Neutrophil (primary cell): ENCODE results near the gene TNNI3K.

Source experiments
- H3K27ac ChIP-seq: fragments of 200-600 bp; sonication (generic); 2 replicates; pipeline ENCODE4 v1.5.1; 2016; ENCODE audit warnings: mild to moderate bottlenecking, moderate library complexity
- H3K27me3 ChIP-seq: fragments of 200-600 bp; sonication (generic); 2 replicates; pipeline ENCODE4 v1.6.0; 2016; ENCODE audit warnings: mild to moderate bottlenecking
- H3K36me3 ChIP-seq: fragments of 200-600 bp; sonication (generic); 2 replicates; pipeline ENCODE4 v1.5.1; 2017
- H3K4me1 ChIP-seq, 2 experiments: fragments of 200-600 bp in 1 of 2; sonication (generic) in 1 of 2; 1 replicate in 1 of 2; 2 replicates in 1 of 2; pipeline versions ENCODE4 v1.5.1 to v1.6.1; 2013 to 2016; ENCODE audit warnings: low read depth in 1 of 2, low read length in 1 of 2, mild to moderate bottlenecking in 1 of 2, moderate library complexity in 1 of 2; ENCODE audit not compliant: control insufficient read depth in 1 of 2, insufficient read depth in 1 of 2
- H3K4me3 ChIP-seq, 2 experiments: fragments of 200-600 bp in 1 of 2; sonication (generic) in 1 of 2; 1 replicate in 1 of 2; 2 replicates in 1 of 2; pipeline ENCODE4 v1.5.1; 2013 to 2016; ENCODE audit warnings: low read depth in 1 of 2, low read length in 1 of 2, mild to moderate bottlenecking in 1 of 2, moderate library complexity in 1 of 2
- H3K9me3 ChIP-seq: fragments of 200-600 bp; sonication (generic); 2 replicates; pipeline ENCODE4 v1.5.1; 2016
- CTCF ChIP-seq: fragments of 200-600 bp; sonication (generic); IDR thresholded peaks from 2 replicates; pipeline ENCODE4 v1.5.1; 2016; ENCODE audit warnings: antibody characterized with exemption

Gene TNNI3K

GRCh38 chr1:74403606-74404005, 168.4 kb downstream of the TNNI3K start:
- no peak for TF ChIP-seq CTCF
- Histone ChIP-seq H3K4me3 (no peak overlapping the region), H3K27ac (no peak overlapping the region), H3K4me1 (no peaks in the 10 kb centered on the region), H3K9me3 (no peaks in the 10 kb centered on the region), H3K27me3 (no peaks in the 10 kb centered on the region), H3K36me3 (no peaks in the 10 kb centered on the region)

GRCh38 chr1:74406759-74407158, 171.6 kb downstream of the TNNI3K start:
- TF ChIP-seq CTCF, result no peak
- Histone ChIP-seq H3K9me3 (no peaks in the 10 kb centered on the region), H3K36me3 (no peaks in the 10 kb centered on the region), H3K27ac (no peak overlapping the region), H3K4me3 (no peak overlapping the region), H3K4me1 (no peaks in the 10 kb centered on the region), H3K27me3 (no peaks in the 10 kb centered on the region)

GRCh38 chr1:74407902-74408301, 172.7 kb downstream of the TNNI3K start:
- Histone ChIP-seq H3K9me3 (no peaks in the 10 kb centered on the region), H3K27me3 (no peaks in the 10 kb centered on the region), H3K4me3 (no peak overlapping the region), H3K36me3 (no peaks in the 10 kb centered on the region), H3K27ac (no peak overlapping the region), H3K4me1 (no peaks in the 10 kb centered on the region)
- no peak for TF ChIP-seq CTCF

GRCh38 chr1:74412244-74412643, 177.1 kb downstream of the TNNI3K start:
- no peak overlapping the region for H3K4me3 ChIP-seq
- H3K27ac ChIP-seq, result no peak overlapping the region
- H3K4me1 ChIP-seq, result no peaks in the 10 kb centered on the region
- TF ChIP-seq CTCF, result no peak
- H3K9me3 ChIP-seq, result no peaks in the 10 kb centered on the region
- no peaks in the 10 kb centered on the region for H3K27me3 ChIP-seq
- H3K36me3 ChIP-seq, result no peaks in the 10 kb centered on the region

- Histone ChIP-seq H3K9me3 (no peaks in the 10 kb centered on the region), H3K27ac (no peak overlapping the region), H3K27me3 (no peaks in the 10 kb centered on the region), H3K36me3 (no peaks in the 10 kb centered on the region), H3K4me1 (no peaks in the 10 kb centered on the region), H3K4me3 (no peak overlapping the region)
- TF ChIP-seq CTCF, result no peak
These were observed 180.7 kb downstream of the TNNI3K start for GRCh38 chr1:74415935-74416334.

- TF ChIP-seq CTCF, result no peak
- no peaks in the 10 kb centered on the region for H3K9me3 ChIP-seq
- H3K27me3 ChIP-seq, result no peaks in the 10 kb centered on the region
- H3K4me1 ChIP-seq, result no peaks in the 10 kb centered on the region
- H3K4me3 ChIP-seq, result no peak overlapping the region
- no peaks in the 10 kb centered on the region for H3K36me3 ChIP-seq
- H3K27ac ChIP-seq, result no peak overlapping the region
These were observed 184.4 kb downstream of the TNNI3K start for GRCh38 chr1:74419611-74420010.
